Measurements from ENCODE around the gene PTPRD. TPM values are rescaled to one million over a fixed set of nuclear protein-coding genes. Genes with fewer than 3 reads are reported as not detected.

The PTPRD gene
- total RNA-seq, 3 donors from 2014 or later = 2.9 to 5.4 (median 3.6) TPM

DNA sequence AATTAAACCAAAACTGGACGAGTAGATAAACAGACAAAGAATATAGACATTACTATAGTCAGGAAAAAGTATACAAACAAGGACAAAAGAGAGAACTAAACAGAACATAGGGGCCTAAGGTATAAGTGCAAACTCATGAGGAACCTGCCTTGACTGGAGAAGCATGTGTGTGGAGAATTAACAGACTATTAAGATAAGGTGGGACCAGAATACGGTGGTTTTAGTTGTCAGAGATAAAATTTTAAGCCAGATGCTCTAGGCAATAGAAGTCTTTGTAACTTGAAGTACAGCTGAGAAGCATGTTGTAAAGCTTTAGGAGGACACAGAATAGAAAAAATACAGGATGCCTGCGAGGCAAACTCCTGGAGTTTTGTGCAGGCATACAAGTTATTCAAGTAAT lies 707.1 kb downstream of the PTPRD start:
- Histone ChIP-seq H3K36me3 (no peaks in the 10 kb centered on the region), H3K4me1 (no peaks in the 10 kb centered on the region), H3K4me3 (no peak overlapping the region), H3K9me3 (no peaks in the 10 kb centered on the region), H3K27ac (no peak overlapping the region), H3K27me3 (no peaks in the 10 kb centered on the region)
- intact Hi-C loops (cut with DNase I; ENCODE audit: low total_unique reads) = no loop called here
- DNase-seq (ENCODE audit: low spot score in 2 of 2) = no peak
- TF ChIP-seq, protein P1, sequence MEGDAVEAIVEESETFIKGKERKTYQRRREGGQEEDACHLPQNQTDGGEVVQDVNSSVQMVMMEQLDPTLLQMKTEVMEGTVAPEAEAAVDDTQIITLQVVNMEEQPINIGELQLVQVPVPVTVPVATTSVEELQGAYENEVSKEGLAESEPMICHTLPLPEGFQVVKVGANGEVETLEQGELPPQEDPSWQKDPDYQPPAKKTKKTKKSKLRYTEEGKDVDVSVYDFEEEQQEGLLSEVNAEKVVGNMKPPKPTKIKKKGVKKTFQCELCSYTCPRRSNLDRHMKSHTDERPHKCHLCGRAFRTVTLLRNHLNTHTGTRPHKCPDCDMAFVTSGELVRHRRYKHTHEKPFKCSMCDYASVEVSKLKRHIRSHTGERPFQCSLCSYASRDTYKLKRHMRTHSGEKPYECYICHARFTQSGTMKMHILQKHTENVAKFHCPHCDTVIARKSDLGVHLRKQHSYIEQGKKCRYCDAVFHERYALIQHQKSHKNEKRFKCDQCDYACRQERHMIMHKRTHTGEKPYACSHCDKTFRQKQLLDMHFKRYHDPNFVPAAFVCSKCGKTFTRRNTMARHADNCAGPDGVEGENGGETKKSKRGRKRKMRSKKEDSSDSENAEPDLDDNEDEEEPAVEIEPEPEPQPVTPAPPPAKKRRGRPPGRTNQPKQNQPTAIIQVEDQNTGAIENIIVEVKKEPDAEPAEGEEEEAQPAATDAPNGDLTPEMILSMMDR (IDR thresholded peaks at IDR 0.05) = no peak
- TF ChIP-seq POLR2AphosphoS5 (IDR thresholded peaks at IDR 0.05) = no peak
- TF ChIP-seq POLR2A (IDR thresholded peaks at IDR 0.05) = no peak

DNA sequence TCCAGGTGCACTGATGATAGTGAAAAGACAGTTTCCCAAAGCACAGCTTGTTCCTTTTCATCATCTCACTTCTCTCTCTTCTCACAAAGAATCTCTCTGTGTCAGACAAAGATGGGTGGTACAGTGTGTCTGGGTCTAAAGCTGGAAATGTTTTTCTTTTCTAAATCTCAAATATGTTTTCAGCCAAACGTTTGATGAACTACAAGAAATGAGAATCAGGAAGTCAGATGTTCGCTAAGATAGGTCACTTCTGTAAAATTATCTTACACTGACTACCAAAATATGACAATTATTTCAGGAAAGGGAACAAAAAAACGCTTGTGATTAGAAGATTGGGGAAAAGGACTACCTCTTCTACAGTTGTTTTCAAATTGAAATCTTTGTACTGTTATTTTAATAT lies 708.8 kb downstream of the PTPRD start:
- H3K27ac ChIP-seq = no peak overlapping the region
- H3K27me3 ChIP-seq = no peaks in the 10 kb centered on the region
- DNase-seq (ENCODE audit: low spot score in 2 of 2) = no peak
- no peaks in the 10 kb centered on the region for H3K9me3 ChIP-seq
- no peak for TF ChIP-seq POLR2AphosphoS5 (IDR thresholded peaks at IDR 0.05)
- no peak for TF ChIP-seq POLR2A (IDR thresholded peaks at IDR 0.05)
- TF ChIP-seq, protein P1 (IDR thresholded peaks at IDR 0.05) = no peak
- no peaks in the 10 kb centered on the region for H3K36me3 ChIP-seq
- no peak overlapping the region for H3K4me3 ChIP-seq
- H3K4me1 ChIP-seq = no peaks in the 10 kb centered on the region
- intact Hi-C loops (cut with DNase I; ENCODE audit: low total_unique reads) = no loop called here

DNA sequence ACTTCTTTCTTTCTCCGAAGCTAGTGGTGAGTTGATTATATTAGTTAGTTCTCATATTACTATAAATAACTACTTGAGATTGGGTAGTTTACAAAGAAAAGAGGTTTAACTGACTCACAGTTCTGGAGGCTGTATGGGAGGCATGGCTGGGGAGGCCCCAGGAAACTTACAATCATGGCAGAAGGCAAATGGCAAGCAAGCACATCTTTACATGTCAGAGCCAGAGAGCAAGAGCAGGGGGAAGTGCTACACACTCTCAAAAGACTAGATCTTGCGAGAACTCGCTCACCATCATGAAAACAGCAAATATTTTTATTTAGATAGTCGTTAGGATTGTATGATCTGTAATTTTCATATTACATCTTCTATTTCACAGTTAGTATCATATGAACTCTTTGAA lies 711.2 kb downstream of the PTPRD start:
- no peak for TF ChIP-seq POLR2AphosphoS5 (IDR thresholded peaks at IDR 0.05)
- TF ChIP-seq, protein P1 (IDR thresholded peaks at IDR 0.05) = no peak
- no peak for TF ChIP-seq POLR2A (IDR thresholded peaks at IDR 0.05)
- H3K27ac ChIP-seq = no peak overlapping the region
- intact Hi-C loops (cut with DNase I; ENCODE audit: low total_unique reads) = no loop called here
- H3K4me1 ChIP-seq = no peaks in the 10 kb centered on the region
- H3K27me3 ChIP-seq = no peaks in the 10 kb centered on the region
- DNase-seq (ENCODE audit: low spot score in 2 of 2) = no peak
- no peaks in the 10 kb centered on the region for H3K9me3 ChIP-seq
- no peaks in the 10 kb centered on the region for H3K36me3 ChIP-seq
- no peak overlapping the region for H3K4me3 ChIP-seq

DNA sequence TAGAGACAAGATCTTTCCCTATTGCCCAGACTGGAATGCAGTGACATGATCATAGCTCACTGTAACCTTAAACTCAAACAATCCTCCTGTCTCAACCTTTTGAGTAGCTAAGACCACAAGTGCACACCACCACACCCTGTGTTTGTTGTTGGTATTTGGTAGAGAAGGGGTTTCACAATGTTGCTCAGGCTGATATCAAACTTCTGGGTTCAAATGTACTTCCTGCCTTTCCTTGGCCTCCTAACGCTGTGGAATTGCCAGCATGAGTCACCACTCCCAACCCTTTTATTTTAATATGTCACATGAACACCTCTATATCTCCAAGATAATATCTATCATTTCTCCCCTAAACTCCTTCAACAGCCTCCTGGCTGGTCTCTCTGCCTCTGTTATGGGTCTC lies 719.0 kb downstream of the PTPRD start:
- Histone ChIP-seq H3K4me3 (no peak overlapping the region), H3K9me3 (no peaks in the 10 kb centered on the region), H3K27ac (no peak overlapping the region), H3K4me1 (no peaks in the 10 kb centered on the region), H3K27me3 (no peaks in the 10 kb centered on the region), H3K36me3 (no peaks in the 10 kb centered on the region)
- no peak for DNase-seq (ENCODE audit: low spot score in 2 of 2)
- intact Hi-C loops (cut with DNase I; ENCODE audit: low total_unique reads) = no loop called here
- TF ChIP-seq POLR2A (IDR thresholded peaks at IDR 0.05) = no peak
- no peak for TF ChIP-seq POLR2AphosphoS5 (IDR thresholded peaks at IDR 0.05)
- TF ChIP-seq, protein P1 (IDR thresholded peaks at IDR 0.05) = no peak

DNA sequence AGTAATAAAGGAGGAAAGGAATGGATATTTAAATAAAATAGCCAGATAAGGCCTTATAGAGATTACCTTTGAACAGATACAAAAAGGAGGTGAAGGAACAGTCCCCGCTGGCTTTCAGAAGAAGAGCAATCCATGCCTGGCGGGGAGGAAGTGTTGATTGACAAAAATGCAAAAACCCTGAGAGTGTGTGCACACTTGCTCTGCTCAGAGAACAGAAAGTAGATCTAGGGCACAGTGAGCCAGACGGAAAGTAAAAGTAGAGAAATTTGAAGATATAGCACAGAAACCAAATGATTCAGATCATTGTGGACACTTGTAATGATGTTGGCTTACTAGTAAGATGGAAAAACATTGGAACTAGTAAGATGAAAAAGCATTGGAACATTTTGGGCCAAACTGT lies 720.6 kb downstream of the PTPRD start:
- H3K9me3 ChIP-seq = no peaks in the 10 kb centered on the region
- H3K4me1 ChIP-seq = no peaks in the 10 kb centered on the region
- H3K27ac ChIP-seq = no peak overlapping the region
- intact Hi-C loops (cut with DNase I; ENCODE audit: low total_unique reads) = no loop called here
- no peak overlapping the region for H3K4me3 ChIP-seq
- no peak for TF ChIP-seq POLR2A (IDR thresholded peaks at IDR 0.05)
- TF ChIP-seq POLR2AphosphoS5 (IDR thresholded peaks at IDR 0.05) = no peak
- TF ChIP-seq, protein P1 (IDR thresholded peaks at IDR 0.05) = no peak
- no peak for DNase-seq (ENCODE audit: low spot score in 2 of 2)
- H3K36me3 ChIP-seq = no peaks in the 10 kb centered on the region
- no peaks in the 10 kb centered on the region for H3K27me3 ChIP-seq
